Measurements from ENCODE around the gene UBE2L5.

DNA sequence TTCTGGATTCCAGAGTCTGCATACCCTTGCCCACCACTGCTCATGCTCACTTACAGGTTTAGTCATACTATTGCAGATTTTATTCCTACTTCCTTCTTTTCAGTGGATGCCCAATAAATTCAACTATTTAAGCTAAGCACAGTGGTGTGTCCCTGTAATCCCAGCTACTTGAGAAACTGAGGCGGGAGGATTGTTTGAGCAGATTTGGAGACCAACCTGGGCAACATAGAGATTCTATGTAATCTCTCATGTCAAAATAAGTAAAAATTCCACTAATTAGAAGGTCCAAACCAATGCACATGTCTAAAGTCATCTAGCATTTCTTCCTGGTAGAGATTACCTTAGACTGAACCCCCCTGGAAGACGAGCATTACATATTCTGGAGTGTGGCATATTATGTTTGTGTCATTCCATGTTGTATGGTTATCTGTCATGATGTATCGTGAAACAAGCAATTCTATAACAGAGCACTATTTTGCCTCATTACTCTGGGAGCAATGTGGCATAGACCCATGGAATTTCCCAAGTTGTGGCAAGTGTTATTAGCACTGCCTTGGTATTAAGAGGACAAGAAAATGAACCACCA, 35.1 kb downstream of the UBE2L5 start:
- TF ChIP-seq EZH2 (IDR thresholded peaks at IDR 0.05; ENCODE audit: low read depth, unreplicated experiment) (no peak), STAT1 (IDR thresholded peaks at IDR 0.05; ENCODE audit: unreplicated experiment) (no peak), EZH2phosphoT487 (IDR thresholded peaks at IDR 0.05; ENCODE audit: unreplicated experiment) (no peak), JUNB (IDR thresholded peaks at IDR 0.05; ENCODE audit: unreplicated experiment) (no peak), POLR2AphosphoS5 (IDR thresholded peaks at IDR 0.05; ENCODE audit: low read depth) (no peak), ZNF331 (CRISPR knock-in tag; IDR thresholded peaks at IDR 0.05; ENCODE audit: low read depth) (no peak), ZNF114 (CRISPR knock-in tag; IDR thresholded peaks at IDR 0.05) (no peak), NANOG (IDR thresholded peaks at IDR 0.05; ENCODE audit: borderline replicate concordance) (no peak), CREB1 (CRISPR knock-in tag; IDR thresholded peaks at IDR 0.05; ENCODE audit: low read depth) (no peak)
- TF ChIP-seq, protein P1, sequence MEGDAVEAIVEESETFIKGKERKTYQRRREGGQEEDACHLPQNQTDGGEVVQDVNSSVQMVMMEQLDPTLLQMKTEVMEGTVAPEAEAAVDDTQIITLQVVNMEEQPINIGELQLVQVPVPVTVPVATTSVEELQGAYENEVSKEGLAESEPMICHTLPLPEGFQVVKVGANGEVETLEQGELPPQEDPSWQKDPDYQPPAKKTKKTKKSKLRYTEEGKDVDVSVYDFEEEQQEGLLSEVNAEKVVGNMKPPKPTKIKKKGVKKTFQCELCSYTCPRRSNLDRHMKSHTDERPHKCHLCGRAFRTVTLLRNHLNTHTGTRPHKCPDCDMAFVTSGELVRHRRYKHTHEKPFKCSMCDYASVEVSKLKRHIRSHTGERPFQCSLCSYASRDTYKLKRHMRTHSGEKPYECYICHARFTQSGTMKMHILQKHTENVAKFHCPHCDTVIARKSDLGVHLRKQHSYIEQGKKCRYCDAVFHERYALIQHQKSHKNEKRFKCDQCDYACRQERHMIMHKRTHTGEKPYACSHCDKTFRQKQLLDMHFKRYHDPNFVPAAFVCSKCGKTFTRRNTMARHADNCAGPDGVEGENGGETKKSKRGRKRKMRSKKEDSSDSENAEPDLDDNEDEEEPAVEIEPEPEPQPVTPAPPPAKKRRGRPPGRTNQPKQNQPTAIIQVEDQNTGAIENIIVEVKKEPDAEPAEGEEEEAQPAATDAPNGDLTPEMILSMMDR (conservative IDR thresholded peaks at IDR 0.05; ENCODE audit: low read depth in 2 of 2), result no peak
- TF ChIP-seq, protein P2, sequence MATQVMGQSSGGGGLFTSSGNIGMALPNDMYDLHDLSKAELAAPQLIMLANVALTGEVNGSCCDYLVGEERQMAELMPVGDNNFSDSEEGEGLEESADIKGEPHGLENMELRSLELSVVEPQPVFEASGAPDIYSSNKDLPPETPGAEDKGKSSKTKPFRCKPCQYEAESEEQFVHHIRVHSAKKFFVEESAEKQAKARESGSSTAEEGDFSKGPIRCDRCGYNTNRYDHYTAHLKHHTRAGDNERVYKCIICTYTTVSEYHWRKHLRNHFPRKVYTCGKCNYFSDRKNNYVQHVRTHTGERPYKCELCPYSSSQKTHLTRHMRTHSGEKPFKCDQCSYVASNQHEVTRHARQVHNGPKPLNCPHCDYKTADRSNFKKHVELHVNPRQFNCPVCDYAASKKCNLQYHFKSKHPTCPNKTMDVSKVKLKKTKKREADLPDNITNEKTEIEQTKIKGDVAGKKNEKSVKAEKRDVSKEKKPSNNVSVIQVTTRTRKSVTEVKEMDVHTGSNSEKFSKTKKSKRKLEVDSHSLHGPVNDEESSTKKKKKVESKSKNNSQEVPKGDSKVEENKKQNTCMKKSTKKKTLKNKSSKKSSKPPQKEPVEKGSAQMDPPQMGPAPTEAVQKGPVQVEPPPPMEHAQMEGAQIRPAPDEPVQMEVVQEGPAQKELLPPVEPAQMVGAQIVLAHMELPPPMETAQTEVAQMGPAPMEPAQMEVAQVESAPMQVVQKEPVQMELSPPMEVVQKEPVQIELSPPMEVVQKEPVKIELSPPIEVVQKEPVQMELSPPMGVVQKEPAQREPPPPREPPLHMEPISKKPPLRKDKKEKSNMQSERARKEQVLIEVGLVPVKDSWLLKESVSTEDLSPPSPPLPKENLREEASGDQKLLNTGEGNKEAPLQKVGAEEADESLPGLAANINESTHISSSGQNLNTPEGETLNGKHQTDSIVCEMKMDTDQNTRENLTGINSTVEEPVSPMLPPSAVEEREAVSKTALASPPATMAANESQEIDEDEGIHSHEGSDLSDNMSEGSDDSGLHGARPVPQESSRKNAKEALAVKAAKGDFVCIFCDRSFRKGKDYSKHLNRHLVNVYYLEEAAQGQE (IDR thresholded peaks at IDR 0.05; ENCODE audit: unreplicated experiment), result no peak
- TF ChIP-seq, protein P3, sequence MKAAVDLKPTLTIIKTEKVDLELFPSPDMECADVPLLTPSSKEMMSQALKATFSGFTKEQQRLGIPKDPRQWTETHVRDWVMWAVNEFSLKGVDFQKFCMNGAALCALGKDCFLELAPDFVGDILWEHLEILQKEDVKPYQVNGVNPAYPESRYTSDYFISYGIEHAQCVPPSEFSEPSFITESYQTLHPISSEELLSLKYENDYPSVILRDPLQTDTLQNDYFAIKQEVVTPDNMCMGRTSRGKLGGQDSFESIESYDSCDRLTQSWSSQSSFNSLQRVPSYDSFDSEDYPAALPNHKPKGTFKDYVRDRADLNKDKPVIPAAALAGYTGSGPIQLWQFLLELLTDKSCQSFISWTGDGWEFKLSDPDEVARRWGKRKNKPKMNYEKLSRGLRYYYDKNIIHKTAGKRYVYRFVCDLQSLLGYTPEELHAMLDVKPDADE (IDR thresholded peaks at IDR 0.05), result no peak
